Measurements from ENCODE around the gene CUL1. TPM values are rescaled to one million over a fixed set of nuclear protein-coding genes. Genes with fewer than 3 reads are reported as not detected.

The CUL1 gene
- total RNA-seq, 6 experiments from 2014 or later = 42.9 to 50.9 (median 49.2) TPM

DNA sequence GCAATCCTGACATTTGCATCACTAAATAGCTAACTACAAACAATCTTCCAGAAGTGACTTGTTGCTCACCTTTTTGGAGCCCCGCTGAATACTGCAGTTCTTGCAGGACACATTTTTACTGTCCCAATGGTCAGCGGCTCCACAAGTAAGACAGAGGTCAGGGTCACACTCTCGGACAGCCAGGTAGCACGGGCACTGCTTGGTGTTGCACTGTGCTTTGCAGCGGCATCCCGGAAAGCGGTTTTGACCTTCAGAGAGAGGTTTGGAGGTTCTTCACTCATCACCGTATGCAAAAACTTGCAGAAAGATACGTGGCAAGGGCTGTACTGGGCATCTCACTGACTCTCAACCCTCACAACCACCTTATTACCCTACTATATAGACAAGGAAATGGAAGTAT is 115.2 kb downstream of the CUL1 start:
- Mint-ChIP-seq H3K4me1 (ENCODE audit: low read depth) (peaks cover 18% of the 10 kb centered on the region), H3K9me3 (no peaks in the 10 kb centered on the region), H3K36me3 (ENCODE audit: low read depth) (peaks cover 24% of the 10 kb centered on the region), H3K27ac (no peak overlapping the region), H3K4me3 (no peak overlapping the region), H3K27me3 (ENCODE audit: insufficient read depth) (no peaks in the 10 kb centered on the region; the same call in 1 of the 2 replicates)
- no peak for DNase-seq
- TF ChIP-seq, protein P1, sequence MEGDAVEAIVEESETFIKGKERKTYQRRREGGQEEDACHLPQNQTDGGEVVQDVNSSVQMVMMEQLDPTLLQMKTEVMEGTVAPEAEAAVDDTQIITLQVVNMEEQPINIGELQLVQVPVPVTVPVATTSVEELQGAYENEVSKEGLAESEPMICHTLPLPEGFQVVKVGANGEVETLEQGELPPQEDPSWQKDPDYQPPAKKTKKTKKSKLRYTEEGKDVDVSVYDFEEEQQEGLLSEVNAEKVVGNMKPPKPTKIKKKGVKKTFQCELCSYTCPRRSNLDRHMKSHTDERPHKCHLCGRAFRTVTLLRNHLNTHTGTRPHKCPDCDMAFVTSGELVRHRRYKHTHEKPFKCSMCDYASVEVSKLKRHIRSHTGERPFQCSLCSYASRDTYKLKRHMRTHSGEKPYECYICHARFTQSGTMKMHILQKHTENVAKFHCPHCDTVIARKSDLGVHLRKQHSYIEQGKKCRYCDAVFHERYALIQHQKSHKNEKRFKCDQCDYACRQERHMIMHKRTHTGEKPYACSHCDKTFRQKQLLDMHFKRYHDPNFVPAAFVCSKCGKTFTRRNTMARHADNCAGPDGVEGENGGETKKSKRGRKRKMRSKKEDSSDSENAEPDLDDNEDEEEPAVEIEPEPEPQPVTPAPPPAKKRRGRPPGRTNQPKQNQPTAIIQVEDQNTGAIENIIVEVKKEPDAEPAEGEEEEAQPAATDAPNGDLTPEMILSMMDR (IDR thresholded peaks at IDR 0.05) = no peak

GRCh38 chr7:148814922-148815559 is 116.3 kb downstream of the CUL1 start:
- Mint-ChIP-seq H3K4me3 (no peak overlapping the region), H3K27ac (no peak overlapping the region), H3K36me3 (ENCODE audit: low read depth) (peaks cover 22% of the 10 kb centered on the region)

GRCh38 chr7:148815612-148816011 is 116.9 kb downstream of the CUL1 start:
- no peak overlapping the region for H3K4me3 Mint-ChIP-seq
- H3K27me3 Mint-ChIP-seq (ENCODE audit: insufficient read depth) = no peaks in the 10 kb centered on the region; the same call in 1 of the 2 replicates
- no peak for DNase-seq
- peaks cover 35% of the 10 kb centered on the region for H3K4me1 Mint-ChIP-seq (ENCODE audit: low read depth)
- H3K36me3 Mint-ChIP-seq (ENCODE audit: low read depth) = peaks cover 18% of the 10 kb centered on the region
- H3K9me3 Mint-ChIP-seq = no peaks in the 10 kb centered on the region
- TF ChIP-seq, protein P1 (IDR thresholded peaks at IDR 0.05) = no peak
- H3K27ac Mint-ChIP-seq = no peak overlapping the region

More at GRCh38 chr7:148814922-148815559, 116.3 kb downstream of the CUL1 start:
- no peak for DNase-seq
- TF ChIP-seq, protein P1 (IDR thresholded peaks at IDR 0.05) = no peak
- Mint-ChIP-seq H3K27me3 (ENCODE audit: insufficient read depth) (no peaks in the 10 kb centered on the region; the same call in 1 of the 2 replicates), H3K9me3 (no peaks in the 10 kb centered on the region), H3K4me1 (ENCODE audit: low read depth) (peaks cover 29% of the 10 kb centered on the region)

GRCh38 chr7:148819697-148820360 is 121.1 kb downstream of the CUL1 start:
- TF ChIP-seq, protein P1 (IDR thresholded peaks at IDR 0.05) = no peak
- peak; percentile 51 for DNase-seq
- Mint-ChIP-seq H3K27ac (peak overlapping the region; percentile 73), H3K36me3 (ENCODE audit: low read depth) (peaks cover 19% of the 10 kb centered on the region), H3K4me1 (ENCODE audit: low read depth) (peaks cover 45% of the 10 kb centered on the region), H3K9me3 (no peaks in the 10 kb centered on the region), H3K4me3 (peak overlapping the region; percentile 75), H3K27me3 (ENCODE audit: insufficient read depth) (no peaks in the 10 kb centered on the region; the same call in 1 of the 2 replicates)

GRCh38 chr7:148821422-148821821 is 122.7 kb downstream of the CUL1 start:
- H3K27me3 Mint-ChIP-seq (ENCODE audit: insufficient read depth) = no peaks in the 10 kb centered on the region
- peaks cover 26% of the 10 kb centered on the region; the same call in 1 of the 2 replicates for H3K36me3 Mint-ChIP-seq (ENCODE audit: low read depth)
- no peak overlapping the region for H3K27ac Mint-ChIP-seq
- no peak for DNase-seq
- TF ChIP-seq, protein P1 (IDR thresholded peaks at IDR 0.05) = no peak
- no peaks in the 10 kb centered on the region for H3K9me3 Mint-ChIP-seq
- peaks cover 45% of the 10 kb centered on the region for H3K4me1 Mint-ChIP-seq (ENCODE audit: low read depth)
- H3K4me3 Mint-ChIP-seq = no peak overlapping the region
